OCI-LY1 (cell line): ENCODE results near the gene RFNG.

Experiments used
- CTCF ChIP-seq: fragments of 200-600 bp; sonication (generic), shearing (Covaris generic); IDR thresholded peaks from 2 replicates; pipeline ENCODE4 v1.5.1; 2017; ENCODE audit warnings: mild to moderate bottlenecking, antibody characterized with exemption, low read length, moderate library complexity, mixed read lengths
- EZH2 ChIP-seq: fragments of 200-600 bp; sonication (generic), shearing (Covaris generic); IDR thresholded peaks from 2 replicates; pipeline ENCODE4 v1.8.0; 2017; ENCODE audit warnings: borderline replicate concordance, mixed run types, mild to moderate bottlenecking, antibody characterized with exemption, low read length, moderate library complexity, mixed read lengths

- TF ChIP-seq CTCF (no peak), EZH2 (no peak)
Observed at GRCh38 chr17:82049521-82049971, 2.1 kb downstream of the RFNG start.
